ENCODE measurements around the gene OR4N2.

Gene OR4N2

GRCh38 chr14:19873178-19873577, 69.6 kb downstream of the OR4N2 start:
- H3F3A ChIP-seq (ENCODE audit: insufficient read depth), result no peaks in the 10 kb centered on the region
- H3K9ac ChIP-seq (ENCODE audit: low read length), result no peak overlapping the region
- H2AFZ ChIP-seq (ENCODE audit: low read depth, low read length, severe bottlenecking), result no peak overlapping the region
- H3K27me3 ChIP-seq (ENCODE audit: low read length), result no peaks in the 10 kb centered on the region
- no peak overlapping the region for H3K4me3 ChIP-seq (ENCODE audit: insufficient read depth, low read length, poor library complexity, severe bottlenecking)
- no peaks in the 10 kb centered on the region for H3K9me3 ChIP-seq (ENCODE audit: insufficient read depth, low read length)
- no peak overlapping the region for H3K4me2 ChIP-seq (ENCODE audit: low read depth, low read length, poor library complexity, severe bottlenecking)
- H3K79me2 ChIP-seq (ENCODE audit: insufficient read depth, low read length), result no peaks in the 10 kb centered on the region
- H3K9me2 ChIP-seq (replicated peaks; ENCODE audit: insufficient read depth, low read length), result no peaks in the 10 kb centered on the region
- no peaks in the 10 kb centered on the region for H4K20me1 ChIP-seq (ENCODE audit: low read depth, low read length)
- H3K27ac ChIP-seq (ENCODE audit: low read depth, low read length), result no peak overlapping the region
- H3K36me3 ChIP-seq (ENCODE audit: low read length), result no peaks in the 10 kb centered on the region
- TF ChIP-seq, protein P1, sequence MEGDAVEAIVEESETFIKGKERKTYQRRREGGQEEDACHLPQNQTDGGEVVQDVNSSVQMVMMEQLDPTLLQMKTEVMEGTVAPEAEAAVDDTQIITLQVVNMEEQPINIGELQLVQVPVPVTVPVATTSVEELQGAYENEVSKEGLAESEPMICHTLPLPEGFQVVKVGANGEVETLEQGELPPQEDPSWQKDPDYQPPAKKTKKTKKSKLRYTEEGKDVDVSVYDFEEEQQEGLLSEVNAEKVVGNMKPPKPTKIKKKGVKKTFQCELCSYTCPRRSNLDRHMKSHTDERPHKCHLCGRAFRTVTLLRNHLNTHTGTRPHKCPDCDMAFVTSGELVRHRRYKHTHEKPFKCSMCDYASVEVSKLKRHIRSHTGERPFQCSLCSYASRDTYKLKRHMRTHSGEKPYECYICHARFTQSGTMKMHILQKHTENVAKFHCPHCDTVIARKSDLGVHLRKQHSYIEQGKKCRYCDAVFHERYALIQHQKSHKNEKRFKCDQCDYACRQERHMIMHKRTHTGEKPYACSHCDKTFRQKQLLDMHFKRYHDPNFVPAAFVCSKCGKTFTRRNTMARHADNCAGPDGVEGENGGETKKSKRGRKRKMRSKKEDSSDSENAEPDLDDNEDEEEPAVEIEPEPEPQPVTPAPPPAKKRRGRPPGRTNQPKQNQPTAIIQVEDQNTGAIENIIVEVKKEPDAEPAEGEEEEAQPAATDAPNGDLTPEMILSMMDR (IDR thresholded peaks at IDR 0.05; ENCODE audit: insufficient read depth, low read length, poor library complexity, severe bottlenecking), result no peak
- no peak for TF ChIP-seq EZH2phosphoT487 (conservative IDR thresholded peaks at IDR 0.05; ENCODE audit: low read length)

- Histone ChIP-seq H3K9me2 (replicated peaks; ENCODE audit: insufficient read depth, low read length) (no peaks in the 10 kb centered on the region), H3K9ac (ENCODE audit: low read length) (no peak within 1 kb of the TSS), H3K4me2 (ENCODE audit: low read depth, low read length, poor library complexity, severe bottlenecking) (no peak within 1 kb of the TSS), H3K27me3 (ENCODE audit: low read length) (no peaks in the 10 kb centered on the region), H3K4me3 (ENCODE audit: insufficient read depth, low read length, poor library complexity, severe bottlenecking) (no peak within 1 kb of the TSS), H3K36me3 (ENCODE audit: low read length) (no peaks in the 10 kb centered on the region), H4K20me1 (ENCODE audit: low read depth, low read length) (no peaks in the 10 kb centered on the region), H2AFZ (ENCODE audit: low read depth, low read length, severe bottlenecking) (no peak within 1 kb of the TSS), H3K9me3 (ENCODE audit: insufficient read depth, low read length) (no peaks in the 10 kb centered on the region), H3F3A (ENCODE audit: insufficient read depth) (no peaks in the 10 kb centered on the region), H3K79me2 (ENCODE audit: insufficient read depth, low read length) (no peaks in the 10 kb centered on the region), H3K27ac (ENCODE audit: low read depth, low read length) (no peak within 1 kb of the TSS)
- TF ChIP-seq, protein P1 (IDR thresholded peaks at IDR 0.05; ENCODE audit: insufficient read depth, low read length, poor library complexity, severe bottlenecking), result no peak
- TF ChIP-seq EZH2phosphoT487 (conservative IDR thresholded peaks at IDR 0.05; ENCODE audit: low read length), result no peak
Measured at GRCh38 chr14:19874842-19875241, 71.3 kb downstream of the OR4N2 start, which contains the start of gene OR4K2. OR4K2 (plus strand) TSS chr14:19875142; CDS start chr14:19876268, 1,126 bp downstream.

DNA sequence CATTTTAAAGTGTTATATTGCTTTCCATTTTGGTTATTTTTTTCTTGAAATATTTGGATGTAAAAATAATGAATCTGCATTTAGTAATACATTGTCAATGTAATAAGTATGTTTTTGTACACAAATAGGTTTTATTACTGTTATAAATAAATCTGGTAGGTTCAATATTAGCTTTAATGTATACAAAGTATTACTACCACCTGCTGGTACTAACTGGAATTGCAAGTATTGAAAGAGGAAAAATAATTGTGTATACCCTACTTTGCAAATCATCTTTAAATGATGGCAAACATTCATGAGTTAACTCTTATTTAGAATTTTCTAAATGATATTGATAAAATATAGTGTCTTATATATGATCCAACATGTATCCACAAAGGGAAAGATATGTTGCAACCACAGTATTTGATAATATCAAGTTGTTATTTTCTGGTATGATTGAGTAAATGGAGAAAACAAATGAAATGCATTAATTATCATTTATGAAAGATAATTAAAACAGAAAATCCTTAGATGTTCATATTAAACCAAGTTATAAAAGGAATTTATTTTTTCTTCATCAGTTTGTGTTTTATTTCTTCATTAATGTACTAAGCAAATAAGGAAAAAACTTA, 74.6 kb downstream of the OR4N2 start:
- no peaks in the 10 kb centered on the region for H3K36me3 ChIP-seq (ENCODE audit: low read length)
- H3K27ac ChIP-seq (ENCODE audit: low read depth, low read length), result no peak overlapping the region
- no peaks in the 10 kb centered on the region for H3K9me2 ChIP-seq (replicated peaks; ENCODE audit: insufficient read depth, low read length)
- no peak overlapping the region for H3K4me2 ChIP-seq (ENCODE audit: low read depth, low read length, poor library complexity, severe bottlenecking)
- H3K79me2 ChIP-seq (ENCODE audit: insufficient read depth, low read length), result no peaks in the 10 kb centered on the region
- no peaks in the 10 kb centered on the region for H3F3A ChIP-seq (ENCODE audit: insufficient read depth)
- no peak overlapping the region for H3K9ac ChIP-seq (ENCODE audit: low read length)
- no peaks in the 10 kb centered on the region for H4K20me1 ChIP-seq (ENCODE audit: low read depth, low read length)
- TF ChIP-seq, protein P1 (IDR thresholded peaks at IDR 0.05; ENCODE audit: insufficient read depth, low read length, poor library complexity, severe bottlenecking), result peak; percentile 77
- TF ChIP-seq EZH2phosphoT487 (conservative IDR thresholded peaks at IDR 0.05; ENCODE audit: low read length), result no peak
- no peak overlapping the region for H3K4me3 ChIP-seq (ENCODE audit: insufficient read depth, low read length, poor library complexity, severe bottlenecking)
- no peaks in the 10 kb centered on the region for H3K27me3 ChIP-seq (ENCODE audit: low read length)
- H2AFZ ChIP-seq (ENCODE audit: low read depth, low read length, severe bottlenecking), result no peak overlapping the region
- H3K9me3 ChIP-seq (ENCODE audit: insufficient read depth, low read length), result no peaks in the 10 kb centered on the region
